Activated CD4-positive, alpha-beta T cell treated with anti-CD3 and anti-CD28 coated beads, Interleukin-2, amount 10 ng/mL, durations not matched to agents 24 days and 14 days (primary cell): Measurements from ENCODE around the gene COL23A1. TPM values are rescaled to one million over a fixed set of nuclear protein-coding genes. Genes with fewer than 3 reads are reported as not detected.

Experiments
- DNase-seq: peaks from one replicate; pipeline ENCODE4 v3.0.0; 2022
- H3K27ac Mint-ChIP-seq: one replicate; pipeline ENCODE4 v1.8.0; 2022; ENCODE audit warnings: mild to moderate bottlenecking, mixed read lengths
- H3K27me3 Mint-ChIP-seq: one replicate; pipeline ENCODE4 v1.8.0; 2022; ENCODE audit warnings: mixed read lengths
- H3K36me3 Mint-ChIP-seq: one replicate; pipeline ENCODE4 v1.8.0; 2022; ENCODE audit warnings: low read depth, mild to moderate bottlenecking, mixed read lengths
- H3K4me1 Mint-ChIP-seq: one replicate; pipeline ENCODE4 v1.8.0; 2021; ENCODE audit warnings: mixed read lengths
- H3K4me3 Mint-ChIP-seq: one replicate; pipeline ENCODE4 v1.8.0; 2022; ENCODE audit warnings: mild to moderate bottlenecking, moderate library complexity, mixed read lengths
- H3K9me3 Mint-ChIP-seq: one replicate; pipeline ENCODE4 v1.8.0; 2021; ENCODE audit warnings: mixed read lengths
- intact Hi-C: fragments of 100-400 bp; cut with micrococcal nuclease; formaldehyde crosslinking; loops from one replicate; pipeline ENCODE4 v1.15.1; 2023
- total RNA-seq: library from RNA; stranded (reverse); gene quantifications from 2 replicates; pipeline ENCODE4 v1.2.3, GENCODE V29; 2022

The COL23A1 gene
- total RNA-seq, 1 donor from 2014 or later: 0.07 TPM

GRCh38 chr5:178216088-178216534 is 374.1 kb downstream of the COL23A1 start:
- Mint-ChIP-seq H3K9me3 (no peaks in the 10 kb centered on the region), H3K27me3 (no peaks in the 10 kb centered on the region), H3K4me1 (peaks cover 11% of the 10 kb centered on the region), H3K4me3 (no peak overlapping the region), H3K27ac (peak overlapping the region; percentile 64), H3K36me3 (peaks cover 74% of the 10 kb centered on the region)
- DNase-seq: no peak
- intact Hi-C loops: no loop called here

- Mint-ChIP-seq H3K27me3 (no peaks in the 10 kb centered on the region), H3K9me3 (no peaks in the 10 kb centered on the region), H3K27ac (no peak overlapping the region), H3K4me3 (no peak overlapping the region), H3K4me1 (peaks cover 9% of the 10 kb centered on the region), H3K36me3 (peaks cover 71% of the 10 kb centered on the region)
- no peak for DNase-seq
- intact Hi-C loops: no loop called here
Measured at GRCh38 chr5:178215280-178216002, 374.8 kb downstream of the COL23A1 start.

GRCh38 chr5:178214160-178214803 is 375.9 kb downstream of the COL23A1 start:
- peaks cover 12% of the 10 kb centered on the region for H3K4me1 Mint-ChIP-seq
- no peaks in the 10 kb centered on the region for H3K9me3 Mint-ChIP-seq
- H3K27me3 Mint-ChIP-seq: no peaks in the 10 kb centered on the region
- H3K27ac Mint-ChIP-seq: peak overlapping the region; percentile 53
- DNase-seq: peak; percentile 54
- no peak overlapping the region for H3K4me3 Mint-ChIP-seq
- intact Hi-C loops: no loop called here
- H3K36me3 Mint-ChIP-seq: peaks cover 76% of the 10 kb centered on the region

- peak; percentile 56 for DNase-seq
- no peak overlapping the region for H3K4me3 Mint-ChIP-seq
- H3K27ac Mint-ChIP-seq: peak overlapping the region; percentile 53
- intact Hi-C loops: no loop called here
- H3K4me1 Mint-ChIP-seq: peaks cover 17% of the 10 kb centered on the region
- H3K36me3 Mint-ChIP-seq: peaks cover 77% of the 10 kb centered on the region
- H3K27me3 Mint-ChIP-seq: no peaks in the 10 kb centered on the region
- no peaks in the 10 kb centered on the region for H3K9me3 Mint-ChIP-seq
Measured at GRCh38 chr5:178213748-178214151, 376.4 kb downstream of the COL23A1 start.

- Mint-ChIP-seq H3K27me3 (no peaks in the 10 kb centered on the region), H3K4me3 (no peak overlapping the region), H3K36me3 (peaks cover 76% of the 10 kb centered on the region), H3K4me1 (peaks cover 20% of the 10 kb centered on the region), H3K9me3 (no peaks in the 10 kb centered on the region), H3K27ac (no peak overlapping the region)
- intact Hi-C loops: no loop called here
- peak; percentile 60 for DNase-seq
Measured at GRCh38 chr5:178213003-178213461, 377.2 kb downstream of the COL23A1 start.

GRCh38 chr5:178212241-178213002 is 377.8 kb downstream of the COL23A1 start:
- Mint-ChIP-seq H3K4me3 (no peak overlapping the region), H3K4me1 (peaks cover 24% of the 10 kb centered on the region), H3K27me3 (no peaks in the 10 kb centered on the region), H3K9me3 (no peaks in the 10 kb centered on the region), H3K27ac (no peak overlapping the region), H3K36me3 (peaks cover 79% of the 10 kb centered on the region)
- intact Hi-C loops: no loop called here
- no peak for DNase-seq

- Mint-ChIP-seq H3K9me3 (no peaks in the 10 kb centered on the region), H3K36me3 (peaks cover 84% of the 10 kb centered on the region), H3K27ac (no peak overlapping the region), H3K4me3 (no peak overlapping the region), H3K4me1 (peaks cover 27% of the 10 kb centered on the region), H3K27me3 (no peaks in the 10 kb centered on the region)
- DNase-seq: peak; percentile 57
- intact Hi-C loops: no loop called here
Measured at GRCh38 chr5:178211095-178212048, 378.8 kb downstream of the COL23A1 start.

- Mint-ChIP-seq H3K4me1 (peaks cover 30% of the 10 kb centered on the region), H3K9me3 (no peaks in the 10 kb centered on the region), H3K27me3 (no peaks in the 10 kb centered on the region), H3K27ac (no peak overlapping the region), H3K36me3 (peaks cover 87% of the 10 kb centered on the region), H3K4me3 (no peak overlapping the region)
- no peak for DNase-seq
- intact Hi-C loops: no loop called here
Measured at GRCh38 chr5:178210686-178211085, 379.5 kb downstream of the COL23A1 start.

- H3K4me3 Mint-ChIP-seq: no peak overlapping the region
- H3K4me1 Mint-ChIP-seq: peaks cover 30% of the 10 kb centered on the region
- intact Hi-C loops: no loop called here
- no peaks in the 10 kb centered on the region for H3K9me3 Mint-ChIP-seq
- H3K27me3 Mint-ChIP-seq: no peaks in the 10 kb centered on the region
- peaks cover 89% of the 10 kb centered on the region for H3K36me3 Mint-ChIP-seq
- peak; percentile 57 for DNase-seq
- no peak overlapping the region for H3K27ac Mint-ChIP-seq
Measured at GRCh38 chr5:178210073-178210535, 380.1 kb downstream of the COL23A1 start.

- no peaks in the 10 kb centered on the region for H3K9me3 Mint-ChIP-seq
- peaks cover 84% of the 10 kb centered on the region for H3K36me3 Mint-ChIP-seq
- no peak overlapping the region for H3K4me3 Mint-ChIP-seq
- H3K27me3 Mint-ChIP-seq: no peaks in the 10 kb centered on the region
- intact Hi-C loops: loop anchor here (5.0 kb wide), 1 partner anchor 1413 kb away; the partner anchor contains the start of gene HNRNPH1
- DNase-seq: peak; percentile 55
- peak overlapping the region; percentile 41 for H3K27ac Mint-ChIP-seq
- peaks cover 29% of the 10 kb centered on the region for H3K4me1 Mint-ChIP-seq
Measured at GRCh38 chr5:178209334-178210072, 380.7 kb downstream of the COL23A1 start.

- Mint-ChIP-seq H3K27ac (no peak overlapping the region), H3K27me3 (peaks cover 2% of the 10 kb centered on the region), H3K36me3 (peaks cover 82% of the 10 kb centered on the region), H3K9me3 (no peaks in the 10 kb centered on the region), H3K4me1 (peaks cover 28% of the 10 kb centered on the region), H3K4me3 (no peak overlapping the region)
- DNase-seq: no peak
- intact Hi-C loops: loop anchor here (5.0 kb wide), 1 partner anchor 1414 kb away; the partner anchor contains the start of gene HNRNPH1
Measured at GRCh38 chr5:178208540-178209227, 381.5 kb downstream of the COL23A1 start.

- peak; percentile 57 for DNase-seq
- H3K27ac Mint-ChIP-seq: peak overlapping the region; percentile 65
- peaks cover 2% of the 10 kb centered on the region for H3K27me3 Mint-ChIP-seq
- H3K36me3 Mint-ChIP-seq: peaks cover 74% of the 10 kb centered on the region
- no peaks in the 10 kb centered on the region for H3K9me3 Mint-ChIP-seq
- intact Hi-C loops: loop anchor here (5.0 kb wide), 1 partner anchor 1414 kb away; the partner anchor contains the start of gene HNRNPH1
- H3K4me1 Mint-ChIP-seq: peaks cover 28% of the 10 kb centered on the region
- H3K4me3 Mint-ChIP-seq: peak overlapping the region; percentile 50
Measured at GRCh38 chr5:178207917-178208280, 382.3 kb downstream of the COL23A1 start.
